ENCODE results near the gene UBAC2. TPM values are rescaled to one million over a fixed set of nuclear protein-coding genes. Genes with fewer than 3 reads are reported as not detected.

The UBAC2 gene
- total RNA-seq, 1 donor from 2014 or later: 87.7 TPM

DNA sequence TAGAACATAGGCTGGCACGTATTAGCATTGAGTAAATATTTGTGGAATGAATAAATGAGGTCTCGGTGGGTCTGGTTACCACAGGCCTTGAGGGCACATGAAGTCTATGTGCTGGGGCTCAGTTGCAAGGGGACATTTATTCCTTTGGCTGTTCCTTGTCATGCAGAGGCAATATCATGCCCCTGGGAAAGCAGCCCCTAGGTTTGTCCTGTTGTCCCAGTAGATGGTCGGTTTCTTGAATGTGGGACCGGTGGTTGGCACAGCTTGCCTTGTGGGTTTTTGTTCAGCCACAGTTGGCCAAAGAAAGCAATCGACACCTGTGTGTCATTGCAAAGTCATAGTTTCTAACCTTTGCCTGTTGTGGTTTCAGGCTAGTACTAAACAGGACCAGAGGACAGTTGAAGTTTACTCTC, 131.2 kb downstream of the UBAC2 start:
- Histone ChIP-seq H3K4me2 (no peak overlapping the region), H3K27me3 (no peaks in the 10 kb centered on the region), H2AFZ (replicated peaks) (no peak overlapping the region), H3K27ac (no peak overlapping the region), H3K36me3 (no peaks in the 10 kb centered on the region), H3K79me2 (ENCODE audit: low read depth) (no peaks in the 10 kb centered on the region), H3K9me3 (ENCODE audit: low read depth) (no peaks in the 10 kb centered on the region), H3F3A (ENCODE audit: low read depth) (no peaks in the 10 kb centered on the region), H4K20me1 (ENCODE audit: low read depth) (no peaks in the 10 kb centered on the region), H3K4me1 (no peaks in the 10 kb centered on the region), H3K4me3 (no peak overlapping the region), H3K9ac (no peak overlapping the region)
- Mint-ChIP-seq H3K4me3 (no peak overlapping the region), H3K9me3 (no peaks in the 10 kb centered on the region), H3K36me3 (peaks cover 9% of the 10 kb centered on the region), H3K27me3 (ENCODE audit: insufficient read depth, low read depth) (peaks cover 4% of the 10 kb centered on the region), H3K4me1 (peaks cover 3% of the 10 kb centered on the region), H3K27ac (no peak overlapping the region)
- TF ChIP-seq EZH2 (IDR thresholded peaks at IDR 0.05) (no peak), EZH2phosphoT487 (IDR thresholded peaks at IDR 0.05) (no peak), CTCF (IDR thresholded peaks at IDR 0.05) (no peak)
- no peak for DNase-seq (ENCODE audit: low spot score)

DNA sequence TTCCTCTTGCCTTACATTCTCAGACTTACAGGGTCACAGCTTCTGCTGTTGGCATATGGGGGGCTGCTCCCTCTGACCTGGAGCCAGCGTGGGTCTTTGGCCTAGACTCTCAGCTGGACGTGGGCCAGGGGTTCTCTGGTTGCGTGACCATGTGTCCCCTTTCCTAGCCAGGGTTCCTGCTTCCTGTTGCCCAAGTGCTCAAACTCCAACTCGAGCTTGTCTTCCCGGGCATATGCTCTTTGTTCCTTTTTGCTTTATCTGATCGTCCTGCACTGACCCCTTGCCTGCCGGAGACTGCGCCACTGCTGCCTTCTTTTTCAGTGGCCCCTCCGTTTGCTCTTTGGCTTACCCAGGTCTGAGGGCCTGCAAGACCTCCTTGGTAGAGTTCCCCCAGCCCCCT, 131.8 kb downstream of the UBAC2 start:
- no peaks in the 10 kb centered on the region for H3K9me3 Mint-ChIP-seq
- no peak overlapping the region for H3K27ac Mint-ChIP-seq
- no peak for TF ChIP-seq EZH2 (IDR thresholded peaks at IDR 0.05)
- no peak for TF ChIP-seq CTCF (IDR thresholded peaks at IDR 0.05)
- no peak for TF ChIP-seq EZH2phosphoT487 (IDR thresholded peaks at IDR 0.05)
- peaks cover 4% of the 10 kb centered on the region for H3K27me3 Mint-ChIP-seq (ENCODE audit: insufficient read depth, low read depth)
- H4K20me1 ChIP-seq (ENCODE audit: low read depth): no peaks in the 10 kb centered on the region
- H3K36me3 ChIP-seq: no peaks in the 10 kb centered on the region
- no peak overlapping the region for H3K4me2 ChIP-seq
- H3K4me3 ChIP-seq: no peak overlapping the region
- no peak overlapping the region for H2AFZ ChIP-seq (replicated peaks)
- H3K27ac ChIP-seq: no peak overlapping the region
- DNase-seq (ENCODE audit: low spot score): no peak
- no peaks in the 10 kb centered on the region for H3K79me2 ChIP-seq (ENCODE audit: low read depth)
- peaks cover 3% of the 10 kb centered on the region for H3K4me1 Mint-ChIP-seq
- peaks cover 9% of the 10 kb centered on the region for H3K36me3 Mint-ChIP-seq
- H3K9me3 ChIP-seq (ENCODE audit: low read depth): no peaks in the 10 kb centered on the region
- H3F3A ChIP-seq (ENCODE audit: low read depth): no peaks in the 10 kb centered on the region
- H3K4me1 ChIP-seq: no peaks in the 10 kb centered on the region
- no peak overlapping the region for H3K9ac ChIP-seq
- no peaks in the 10 kb centered on the region for H3K27me3 ChIP-seq
- no peak overlapping the region for H3K4me3 Mint-ChIP-seq

DNA sequence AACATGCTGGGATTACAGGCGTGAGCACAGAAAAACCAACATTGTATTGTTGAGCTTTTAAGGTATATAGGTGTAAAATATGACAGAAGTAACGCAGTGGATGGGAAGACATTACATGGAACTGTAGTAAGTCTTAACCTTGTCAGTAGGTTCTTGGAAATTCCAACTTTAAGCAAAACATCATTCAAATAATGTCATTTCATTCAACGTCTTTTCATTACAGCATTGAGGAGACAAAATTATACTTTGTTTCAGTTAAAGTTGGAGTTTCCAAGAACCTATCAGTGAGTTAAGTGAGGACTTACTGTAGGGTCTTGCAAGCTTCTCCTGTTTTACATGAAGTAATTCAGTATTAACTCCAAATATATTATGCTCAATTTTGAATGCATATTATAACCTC, 133.6 kb downstream of the UBAC2 start:
- no peak overlapping the region for H3K4me3 ChIP-seq
- TF ChIP-seq EZH2 (IDR thresholded peaks at IDR 0.05) (no peak), EZH2phosphoT487 (IDR thresholded peaks at IDR 0.05) (no peak)
- peaks cover 9% of the 10 kb centered on the region for H3K36me3 Mint-ChIP-seq
- no peak overlapping the region for H3K27ac Mint-ChIP-seq
- H3K27me3 ChIP-seq: no peaks in the 10 kb centered on the region
- no peaks in the 10 kb centered on the region for H3K36me3 ChIP-seq
- H3K4me2 ChIP-seq: no peak overlapping the region
- no peaks in the 10 kb centered on the region for H4K20me1 ChIP-seq (ENCODE audit: low read depth)
- peaks cover 3% of the 10 kb centered on the region for H3K4me1 Mint-ChIP-seq
- no peak overlapping the region for H2AFZ ChIP-seq (replicated peaks)
- no peaks in the 10 kb centered on the region for H3K9me3 Mint-ChIP-seq
- no peak for DNase-seq (ENCODE audit: low spot score)
- H3K79me2 ChIP-seq (ENCODE audit: low read depth): no peaks in the 10 kb centered on the region
- no peaks in the 10 kb centered on the region for H3F3A ChIP-seq (ENCODE audit: low read depth)
- no peak overlapping the region for H3K9ac ChIP-seq
- no peak overlapping the region for H3K27ac ChIP-seq
- H3K4me1 ChIP-seq: no peaks in the 10 kb centered on the region
- H3K9me3 ChIP-seq (ENCODE audit: low read depth): no peaks in the 10 kb centered on the region
- H3K4me3 Mint-ChIP-seq: no peak overlapping the region
- peaks cover 4% of the 10 kb centered on the region for H3K27me3 Mint-ChIP-seq (ENCODE audit: insufficient read depth, low read depth)

DNA sequence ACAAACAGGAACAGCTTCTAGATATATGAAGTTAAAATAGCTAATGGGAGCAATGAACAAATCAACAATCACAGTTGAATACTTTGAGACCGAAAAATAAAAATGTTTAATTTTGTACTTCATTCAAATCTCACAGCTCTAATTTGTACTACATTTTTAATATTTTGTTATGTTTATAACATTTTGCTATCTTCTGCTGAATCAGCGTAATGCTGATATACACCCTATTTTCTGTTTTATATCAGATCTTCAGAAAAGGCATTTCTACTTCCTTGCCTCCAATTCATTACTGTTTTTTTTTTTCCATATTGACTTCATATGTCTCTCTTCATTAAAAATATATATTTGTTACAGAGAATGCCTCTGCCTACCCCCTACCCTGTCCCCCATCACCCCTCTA, 134.4 kb downstream of the UBAC2 start:
- H3K27ac Mint-ChIP-seq: no peak overlapping the region
- no peaks in the 10 kb centered on the region for H4K20me1 ChIP-seq (ENCODE audit: low read depth)
- H3K79me2 ChIP-seq (ENCODE audit: low read depth): no peaks in the 10 kb centered on the region
- no peak overlapping the region for H3K4me3 ChIP-seq
- H3K4me1 Mint-ChIP-seq: peaks cover 3% of the 10 kb centered on the region
- no peaks in the 10 kb centered on the region for H3K4me1 ChIP-seq
- H3K9me3 ChIP-seq (ENCODE audit: low read depth): no peaks in the 10 kb centered on the region
- H2AFZ ChIP-seq (replicated peaks): no peak overlapping the region
- no peaks in the 10 kb centered on the region for H3K36me3 ChIP-seq
- H3K9me3 Mint-ChIP-seq: no peaks in the 10 kb centered on the region
- H3F3A ChIP-seq (ENCODE audit: low read depth): no peaks in the 10 kb centered on the region
- no peaks in the 10 kb centered on the region for H3K27me3 ChIP-seq
- H3K27me3 Mint-ChIP-seq (ENCODE audit: insufficient read depth, low read depth): peaks cover 4% of the 10 kb centered on the region
- no peak for DNase-seq (ENCODE audit: low spot score)
- TF ChIP-seq CTCF (IDR thresholded peaks at IDR 0.05) (no peak), EZH2 (IDR thresholded peaks at IDR 0.05) (no peak), EZH2phosphoT487 (IDR thresholded peaks at IDR 0.05) (no peak)
- H3K27ac ChIP-seq: no peak overlapping the region
- no peak overlapping the region for H3K4me3 Mint-ChIP-seq
- no peak overlapping the region for H3K9ac ChIP-seq
- peaks cover 3% of the 10 kb centered on the region for H3K36me3 Mint-ChIP-seq
- H3K4me2 ChIP-seq: no peak overlapping the region

Data from neural progenitor cell (in vitro differentiated cells).